GM21576 (cell line): ENCODE measurements around the gene LRRC1.

Experiments used
- ATAC-seq: cut with Tn5 transposase; IDR thresholded peaks from one replicate; pipeline ENCODE4 v1.9.1; 2021; ENCODE audit warnings: mild to moderate bottlenecking, moderate library complexity; ENCODE audit not compliant: unreplicated experiment

Gene LRRC1

DNA sequence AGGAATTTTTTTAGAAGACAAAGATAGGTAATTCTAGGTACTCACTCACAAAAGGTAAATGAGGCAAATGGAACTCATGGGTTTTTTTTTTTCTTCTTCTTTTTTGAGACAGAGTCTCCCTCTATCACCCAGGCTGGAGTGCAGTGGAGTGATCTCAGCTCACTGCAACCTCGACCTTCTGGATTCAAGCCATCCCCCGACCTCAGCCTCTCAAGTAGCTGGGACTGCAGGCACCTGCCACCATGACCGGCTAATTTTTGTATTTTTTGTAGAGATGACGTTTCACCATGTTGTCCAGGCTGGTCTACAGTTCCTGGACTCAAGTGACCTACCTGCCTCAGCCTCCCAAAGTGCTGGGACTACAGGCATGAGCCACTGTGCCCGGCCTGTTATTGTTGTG is 126.1 kb downstream of the LRRC1 start:
- no peak for ATAC-seq

- ATAC-seq, result no peak
Measured at GRCh38 chr6:53921639-53922038, 126.8 kb downstream of the LRRC1 start.

GRCh38 chr6:53922539-53922981 is 127.8 kb downstream of the LRRC1 start:
- ATAC-seq, result no peak

DNA sequence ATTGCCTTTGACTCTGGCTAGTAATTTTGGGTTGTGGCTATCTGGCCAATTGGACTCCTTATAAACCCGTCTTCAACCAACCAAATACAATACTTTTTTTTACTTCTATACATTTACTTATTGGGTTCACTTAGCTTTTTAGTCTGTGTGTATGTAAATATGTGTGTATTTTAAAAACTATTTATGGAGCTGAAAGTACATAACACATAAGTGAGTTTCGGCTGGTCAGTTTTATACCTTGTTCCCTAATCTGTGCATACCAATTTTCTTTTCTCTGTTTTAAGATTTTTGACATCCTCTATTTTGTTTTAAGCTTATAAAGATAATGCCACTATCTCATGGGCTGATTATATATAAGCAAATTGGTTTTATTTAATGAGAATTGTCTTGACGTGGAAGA is 129.5 kb downstream of the LRRC1 start:
- ATAC-seq, result no peak

GRCh38 chr6:53924821-53925422 is 130.1 kb downstream of the LRRC1 start:
- no peak for ATAC-seq

DNA sequence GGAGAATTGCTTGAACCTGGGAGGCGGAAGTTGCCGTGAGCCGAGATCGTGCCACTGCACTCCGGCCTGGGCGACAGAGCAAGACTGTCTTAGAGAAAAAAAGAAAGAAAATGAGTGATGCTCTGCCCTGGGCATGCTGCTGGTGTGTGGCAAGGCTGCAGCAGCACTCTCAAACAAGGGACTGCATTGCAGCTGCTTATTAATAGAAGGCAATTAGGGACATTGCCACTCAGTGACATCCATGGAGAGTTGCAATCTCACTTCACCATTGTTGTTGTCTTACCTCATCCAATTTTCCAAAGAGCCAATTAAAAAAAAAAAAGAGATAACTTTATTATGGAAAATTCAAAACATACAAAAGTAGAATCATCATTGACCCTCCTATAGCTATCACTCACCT is 131.1 kb downstream of the LRRC1 start:
- ATAC-seq, result no peak

DNA sequence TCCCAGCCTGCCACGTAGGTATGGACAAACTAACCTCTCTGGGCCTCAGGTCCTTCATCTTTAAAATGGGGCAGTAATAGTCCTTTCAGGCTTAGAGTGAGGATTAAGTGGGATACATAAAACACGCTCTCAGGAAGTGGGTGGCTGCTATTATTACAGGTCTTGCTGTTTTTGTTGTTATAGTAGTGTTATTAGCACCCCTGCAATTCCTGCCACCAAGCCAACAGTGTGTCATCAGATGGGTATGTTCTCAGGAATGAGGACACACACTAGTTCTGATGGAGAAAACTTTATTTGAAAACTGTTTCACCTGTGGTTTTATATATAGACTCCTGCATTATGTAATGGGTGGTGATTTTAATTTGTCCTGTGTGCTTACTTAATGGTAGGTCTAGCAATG is 131.7 kb downstream of the LRRC1 start:
- ATAC-seq, result no peak

DNA sequence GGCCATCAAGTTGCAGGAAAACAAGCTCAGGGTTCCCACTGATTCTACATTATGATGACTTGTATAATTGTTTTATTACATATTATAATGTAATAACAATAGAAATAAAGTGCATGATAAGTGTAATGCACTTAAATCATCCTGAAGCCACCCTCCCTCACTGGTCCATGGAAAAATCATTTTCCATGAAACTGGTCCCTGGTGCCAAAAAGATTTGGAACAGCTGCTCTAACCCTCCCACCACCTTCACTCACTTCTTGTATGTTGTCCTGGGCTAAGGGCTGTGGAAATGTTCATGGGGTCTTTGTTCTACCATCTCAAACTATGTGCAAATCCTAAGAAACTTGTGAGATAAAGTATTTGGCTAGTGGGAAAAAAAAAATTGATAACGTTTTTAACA is 133.8 kb downstream of the LRRC1 start:
- ATAC-seq, result no peak

DNA sequence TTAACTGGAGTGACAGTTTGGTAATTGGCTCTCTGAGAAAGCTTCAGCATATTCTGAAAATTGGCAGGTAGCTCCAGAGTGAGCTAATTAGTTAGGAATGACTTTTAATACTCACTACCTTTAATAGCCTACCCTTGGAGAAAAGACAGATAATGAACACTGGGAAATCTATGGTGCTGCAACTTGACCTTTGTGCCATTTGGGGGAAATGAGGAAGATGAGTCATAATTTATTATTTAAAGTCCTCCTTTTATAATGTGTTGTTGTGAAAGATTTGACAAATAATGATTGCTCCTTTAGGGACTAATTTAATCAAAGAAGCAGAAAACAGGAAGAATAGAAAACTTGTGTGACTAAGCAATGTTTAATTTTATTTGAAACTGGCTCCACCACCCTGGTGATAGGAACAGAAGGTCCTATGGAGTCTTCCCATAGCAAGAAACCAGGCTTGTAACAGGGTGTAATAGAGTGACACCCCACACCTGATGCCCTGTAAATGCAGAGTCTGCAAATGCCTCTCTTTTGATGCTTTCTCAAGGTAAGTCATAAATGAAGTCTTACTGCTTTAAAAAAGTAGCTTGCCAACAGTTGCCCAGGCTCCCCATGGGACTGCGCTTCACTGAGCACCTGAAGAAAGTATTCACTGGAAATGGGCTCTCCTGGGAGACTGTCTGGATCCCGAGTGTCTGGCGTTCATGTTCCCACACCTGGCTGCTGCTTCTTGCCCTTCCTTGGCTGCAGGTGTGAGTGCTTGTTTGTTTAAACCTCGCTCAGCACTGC is 134.4 kb downstream of the LRRC1 start:
- no peak for ATAC-seq

DNA sequence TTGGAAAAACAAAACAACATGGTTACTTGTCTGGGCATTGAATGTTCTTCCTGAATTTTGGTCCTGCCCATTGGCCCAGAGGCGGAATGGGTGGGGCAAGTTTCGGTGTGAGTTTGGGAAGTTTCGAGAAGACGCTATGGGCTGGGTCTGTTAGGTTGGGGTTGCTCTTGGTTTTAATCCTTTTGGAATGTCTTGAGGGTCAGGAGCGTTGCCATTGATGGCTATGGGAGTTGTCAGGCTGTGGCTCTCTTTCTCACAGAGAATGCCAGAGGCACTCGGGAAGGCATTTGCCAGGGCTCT is 135.0 kb downstream of the LRRC1 start:
- ATAC-seq, result no peak

DNA sequence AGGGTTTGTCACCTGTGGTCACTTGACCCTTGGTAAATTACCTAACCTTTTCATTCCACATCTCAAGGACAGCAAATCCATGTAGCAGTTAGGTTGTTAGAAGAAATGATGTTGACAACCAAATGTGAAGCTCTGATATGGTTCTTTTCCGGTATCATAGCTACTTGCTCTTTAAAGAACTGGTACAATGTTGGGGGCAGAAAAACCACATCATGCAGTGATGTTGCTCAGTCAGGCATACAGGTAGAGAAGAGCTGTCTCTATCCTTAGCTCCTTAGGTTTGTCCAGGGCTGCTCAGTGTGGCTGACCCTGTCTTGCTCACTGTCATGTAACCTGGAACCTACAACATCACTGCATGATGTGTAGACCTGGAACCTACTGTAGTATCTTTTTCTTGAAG is 135.5 kb downstream of the LRRC1 start:
- ATAC-seq, result no peak

DNA sequence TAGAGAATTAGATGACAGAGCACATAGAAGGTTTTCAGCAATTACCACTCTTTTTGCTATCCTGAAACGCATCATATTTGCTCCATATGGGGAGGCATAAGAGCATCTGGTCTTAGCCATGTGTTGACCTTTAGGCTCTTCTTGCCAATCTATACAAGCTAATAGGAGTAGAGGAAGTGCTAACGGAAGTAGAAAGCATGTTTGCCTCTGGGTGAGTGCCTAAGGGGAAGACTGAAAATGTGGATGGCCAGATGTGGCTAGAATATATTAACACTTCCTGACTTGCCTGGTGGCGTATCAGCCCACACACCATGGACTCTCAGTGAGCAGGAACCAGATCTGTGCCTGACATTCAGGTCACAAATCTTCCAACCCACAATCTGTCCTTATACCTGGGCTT is 136.3 kb downstream of the LRRC1 start:
- ATAC-seq, result no peak

DNA sequence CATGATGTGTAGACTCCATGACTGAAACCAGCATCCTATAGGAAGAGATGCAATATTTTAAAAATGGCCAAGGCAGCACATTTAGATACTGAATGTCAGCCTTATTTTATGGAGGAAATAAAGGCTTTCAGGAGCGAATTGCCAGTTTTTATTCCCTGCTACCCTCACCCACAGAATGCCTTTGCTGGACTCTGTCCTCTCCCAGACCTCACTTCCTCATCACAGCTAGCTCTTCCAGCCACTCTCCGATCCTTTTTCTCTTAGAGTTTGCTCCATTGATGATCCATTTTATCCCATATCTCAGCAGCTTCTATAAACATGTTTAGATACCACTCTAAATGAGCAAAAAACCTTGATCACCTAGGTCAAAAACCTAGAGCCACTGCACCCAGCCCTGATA is 137.7 kb downstream of the LRRC1 start:
- no peak for ATAC-seq

- no peak for ATAC-seq
Measured at GRCh38 chr6:53934023-53934422, 139.2 kb downstream of the LRRC1 start.

DNA sequence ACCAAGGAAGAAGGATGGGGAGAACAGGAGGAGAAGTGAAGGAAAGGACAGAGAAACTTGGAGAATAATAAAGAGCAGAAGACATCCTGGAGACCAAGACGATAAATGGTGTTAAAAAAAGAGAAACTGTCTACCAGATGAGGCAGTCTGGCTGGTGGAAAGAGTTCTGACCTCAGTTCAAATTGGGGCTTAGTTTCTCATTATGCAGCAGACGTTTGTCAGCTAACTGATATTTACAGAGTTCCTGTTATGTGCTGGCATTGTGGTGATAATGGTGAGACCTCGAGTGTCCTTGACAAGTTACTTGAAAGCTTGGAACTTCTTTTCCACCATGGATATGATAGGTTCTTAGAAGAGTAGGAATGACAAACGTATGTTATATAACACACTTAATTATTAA is 142.7 kb downstream of the LRRC1 start:
- ATAC-seq, result no peak

GRCh38 chr6:53938810-53939209 is 144.0 kb downstream of the LRRC1 start:
- ATAC-seq, result no peak

GRCh38 chr6:53939830-53940229 is 145.0 kb downstream of the LRRC1 start:
- no peak for ATAC-seq

DNA sequence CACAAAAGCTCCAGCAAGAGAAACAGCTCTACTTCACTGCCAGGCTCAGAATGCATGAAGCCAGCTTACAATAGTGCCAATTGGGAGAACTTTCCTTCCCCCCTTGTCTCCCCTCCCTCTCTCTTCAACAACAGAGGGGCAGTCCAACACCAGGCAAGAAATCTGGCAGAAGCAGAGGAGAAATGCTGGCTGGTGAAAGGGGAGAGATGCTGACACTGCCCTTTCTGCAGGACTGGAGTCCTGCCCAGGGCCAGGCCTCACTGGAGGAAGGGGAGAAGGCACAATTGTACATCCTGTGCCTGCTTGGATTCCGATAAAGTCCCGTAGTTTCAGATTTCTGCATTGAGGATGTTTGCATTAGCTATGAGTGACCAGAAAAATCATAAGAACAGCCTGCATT is 148.6 kb downstream of the LRRC1 start:
- ATAC-seq, result no peak

- no peak for ATAC-seq
Measured at GRCh38 chr6:53944091-53944490, 149.3 kb downstream of the LRRC1 start.

- no peak for ATAC-seq
Measured at GRCh38 chr6:53944543-53944942, 149.7 kb downstream of the LRRC1 start.

DNA sequence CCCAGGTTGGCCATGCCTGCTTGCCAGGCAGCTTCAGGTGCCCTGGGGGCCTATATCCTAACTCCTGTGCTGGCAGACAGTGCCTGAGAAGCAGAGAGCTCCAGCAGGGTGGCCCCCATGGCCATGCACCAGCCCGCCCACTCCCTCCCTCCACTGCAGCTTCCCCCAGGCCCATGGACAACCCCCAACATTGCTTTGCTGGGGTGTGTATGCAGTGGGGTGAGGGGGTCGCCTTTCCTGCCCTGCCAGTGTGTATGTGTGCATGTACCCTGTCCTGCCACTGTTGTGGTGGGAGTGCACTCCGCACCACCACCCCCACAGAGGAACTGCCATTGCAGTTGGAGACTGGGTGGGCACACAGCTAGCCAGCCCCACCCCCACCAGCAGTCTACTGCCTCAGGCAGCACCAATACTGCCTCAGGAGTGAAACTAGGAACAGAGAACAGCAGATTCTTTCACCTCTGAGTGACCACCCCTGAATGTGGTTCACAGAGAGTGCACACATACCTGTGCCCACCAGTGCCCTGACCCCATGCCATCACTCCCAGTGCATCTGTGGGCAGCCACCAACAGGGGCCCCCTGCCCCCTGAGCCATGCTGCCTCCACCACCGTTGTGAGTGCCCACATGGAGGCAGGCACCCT is 151.1 kb downstream of the LRRC1 start:
- ATAC-seq, result no peak

- ATAC-seq, result no peak
Measured at GRCh38 chr6:53947780-53948179, 153.0 kb downstream of the LRRC1 start.
